ENCODE results near the gene PPARGC1A. TPM values are rescaled to one million over a fixed set of nuclear protein-coding genes. Genes with fewer than 3 reads are reported as not detected.

Gene PPARGC1A
- total and polyA plus RNA-seq, 10 of the 15 experiments (the other 5 are each of a cell fraction or from before 2014, with no cell fraction given): 0.01 to 0.05 (median 0.04) TPM; not detected in 7

GRCh38 chr4:23819041-23819511 is 70.8 kb downstream of the PPARGC1A start (continued):
- TF ChIP-seq CUX1 (IDR thresholded peaks at IDR 0.05; ENCODE audit: insufficient replicate concordance, low read depth, low read length) (no peak), TBL1XR1 (IDR thresholded peaks at IDR 0.05; ENCODE audit: low read depth, low read length) (no peak), CBFB (IDR thresholded peaks at IDR 0.05; ENCODE audit: low read depth) (no peak)

- 24% methylated on average over 7 of the region's 7 CpGs for WGBS (ENCODE audit: insufficient coverage, insufficient replicate concordance, low lambda C conversion rate, missing lambda C conversion rate)
- in situ Hi-C loops (cut with MboI): no loop called here
- CTCF ChIA-PET: no interaction called here
- BruUV-seq (replicated peaks): no TSS peak
- Histone ChIP-seq H4K20me1 (ENCODE audit: control insufficient read depth, insufficient read depth) (no peaks in the 10 kb centered on the region), H3K4me3 (no peak overlapping the region), H3K9ac (ENCODE audit: control insufficient read depth, insufficient read depth, low read length) (no peak overlapping the region), H3K4me2 (ENCODE audit: control insufficient read depth, insufficient read depth) (no peak overlapping the region), H3K27me3 (replicated peaks in 1 of 2; ENCODE audit: control insufficient read depth in 2 of 2, insufficient read depth in 2 of 2, low read length in 1 of 2) (no peaks in the 10 kb centered on the region), H3K9me3 (replicated peaks; ENCODE audit: control insufficient read depth, insufficient read depth, low read length) (no peaks in the 10 kb centered on the region), H3K4me1 (ENCODE audit: control insufficient read depth, insufficient read depth, low read length) (no peaks in the 10 kb centered on the region), H2AFZ (ENCODE audit: control insufficient read depth, low read depth, low read length) (no peak overlapping the region), H3K36me3 (ENCODE audit: control insufficient read depth in 2 of 2, insufficient read depth in 2 of 2, low read length in 1 of 2) (no peaks in the 10 kb centered on the region), H3K79me2 (ENCODE audit: control insufficient read depth, insufficient read depth, low read length) (no peaks in the 10 kb centered on the region), H3K27ac (ENCODE audit: control insufficient read depth, insufficient read depth) (no peak overlapping the region)
- POLR2A ChIA-PET: no interaction called here
- intact Hi-C loops (cut with micrococcal nuclease; ENCODE audit: unreplicated experiment): no loop called here
- ATAC-seq: no peak
- RAD21 ChIA-PET (ENCODE audit: unreplicated experiment): no interaction called here
- no peak for FAIRE-seq
- DNase-seq (ENCODE audit: low read depth, low spot score): no peak
- SMC1A ChIA-PET (ENCODE audit: uncharacterized antibody, unreplicated experiment): no interaction called here
- TF ChIP-seq SMAD5 (IDR thresholded peaks at IDR 0.05; ENCODE audit: low read depth) (no peak), CHD4 (IDR thresholded peaks at IDR 0.05) (no peak), ETV6 (conservative IDR thresholded peaks at IDR 0.05 in 1 of 2, IDR thresholded peaks at IDR 0.05 in 1 of 2; ENCODE audit: borderline replicate concordance in 1 of 2, low read depth in 1 of 2) (no peak), EED (IDR thresholded peaks at IDR 0.05; ENCODE audit: low read depth) (no peak), RELB (IDR thresholded peaks at IDR 0.05; ENCODE audit: low read depth) (no peak), ZNF217 (IDR thresholded peaks at IDR 0.05) (no peak), STAT1 (conservative IDR thresholded peaks at IDR 0.05) (no peak), HSF1 (IDR thresholded peaks at IDR 0.05; ENCODE audit: low read depth, low read length) (no peak), CREB1 (IDR thresholded peaks at IDR 0.05; ENCODE audit: low read depth) (no peak), SUZ12 (IDR thresholded peaks at IDR 0.05; ENCODE audit: unreplicated experiment) (no peak), RAD51 (IDR thresholded peaks at IDR 0.05) (no peak), MEF2B (IDR thresholded peaks at IDR 0.05; ENCODE audit: partially characterized antibody, poor library complexity, severe bottlenecking) (no peak)
Observed at GRCh38 chr4:23818097-23818885, 71.6 kb downstream of the PPARGC1A start.
